ENCODE measurements around the gene RPP25L.

DNA sequence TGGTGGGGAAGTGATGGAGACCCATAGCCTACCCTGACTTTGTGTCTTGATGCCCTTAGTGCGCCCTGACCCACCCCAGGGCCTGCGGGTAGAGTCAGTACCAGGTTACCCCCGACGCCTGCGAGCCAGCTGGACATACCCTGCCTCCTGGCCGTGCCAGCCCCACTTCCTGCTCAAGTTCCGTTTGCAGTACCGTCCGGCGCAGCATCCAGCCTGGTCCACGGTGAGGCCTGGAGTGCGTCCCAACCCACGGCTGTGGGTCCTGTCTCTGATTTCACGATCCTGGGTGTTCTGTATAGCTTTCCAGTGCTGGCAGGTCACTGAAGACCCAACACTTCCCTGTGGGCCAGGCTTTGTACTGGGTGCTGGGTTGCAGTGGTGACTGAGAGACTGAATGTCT is 46.6 kb upstream of the RPP25L start:
- TF ChIP-seq, protein P1, sequence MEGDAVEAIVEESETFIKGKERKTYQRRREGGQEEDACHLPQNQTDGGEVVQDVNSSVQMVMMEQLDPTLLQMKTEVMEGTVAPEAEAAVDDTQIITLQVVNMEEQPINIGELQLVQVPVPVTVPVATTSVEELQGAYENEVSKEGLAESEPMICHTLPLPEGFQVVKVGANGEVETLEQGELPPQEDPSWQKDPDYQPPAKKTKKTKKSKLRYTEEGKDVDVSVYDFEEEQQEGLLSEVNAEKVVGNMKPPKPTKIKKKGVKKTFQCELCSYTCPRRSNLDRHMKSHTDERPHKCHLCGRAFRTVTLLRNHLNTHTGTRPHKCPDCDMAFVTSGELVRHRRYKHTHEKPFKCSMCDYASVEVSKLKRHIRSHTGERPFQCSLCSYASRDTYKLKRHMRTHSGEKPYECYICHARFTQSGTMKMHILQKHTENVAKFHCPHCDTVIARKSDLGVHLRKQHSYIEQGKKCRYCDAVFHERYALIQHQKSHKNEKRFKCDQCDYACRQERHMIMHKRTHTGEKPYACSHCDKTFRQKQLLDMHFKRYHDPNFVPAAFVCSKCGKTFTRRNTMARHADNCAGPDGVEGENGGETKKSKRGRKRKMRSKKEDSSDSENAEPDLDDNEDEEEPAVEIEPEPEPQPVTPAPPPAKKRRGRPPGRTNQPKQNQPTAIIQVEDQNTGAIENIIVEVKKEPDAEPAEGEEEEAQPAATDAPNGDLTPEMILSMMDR (IDR thresholded peaks at IDR 0.05) = no peak
- TF ChIP-seq POLR2A (IDR thresholded peaks at IDR 0.05) = no peak
